OCI-LY7 (cell line): ENCODE measurements around the gene SKP1. TPM values are rescaled to one million over a fixed set of nuclear protein-coding genes. Genes with fewer than 3 reads are reported as not detected.
"Not testable (repeated sequence)": the region's sequence is repeated elsewhere in the genome, so short reads cannot be mapped to it uniquely, and the experiment has no call there.

Source experiments
- BruUV-seq: library from RNA; stranded (reverse); fragments of 400-500 nt; replicated peaks from 2 replicates; lab custom pipeline; 2021; lab: Mats Ljungman, UMichigan
- CTCF ChIA-PET: fragments of 300-600 bp; sonication (Branson Sonifier 250); formaldehyde crosslinking; loops from one replicate; lab custom pipeline; 2022; ENCODE audit warnings: antibody characterized with exemption; ENCODE audit not compliant: unreplicated experiment; lab: Charles Lee
- POLR2A ChIA-PET: fragments of 300-600 bp; sonication (Branson Sonifier 250); formaldehyde crosslinking; loops from one replicate; lab custom pipeline; 2022; ENCODE audit warnings: antibody characterized with exemption; lab: Charles Lee
- DNase-seq: peaks from one replicate; pipeline ENCODE4 v3.0.0-alpha.2; 2015; ENCODE audit warnings: low spot score
- H2AFZ ChIP-seq: fragments of 200-600 bp; sonication (generic), shearing (Covaris generic); 2 replicates; pipeline ENCODE4 v1.6.1; 2014; ENCODE audit warnings: mild to moderate bottlenecking, antibody characterized with exemption, low read length, moderate library complexity
- H3K27ac ChIP-seq: fragments of 200-600 bp; sonication (generic); 2 replicates; pipeline ENCODE4 v1.5.1; 2014; ENCODE audit warnings: mixed run types, low read depth, mild to moderate bottlenecking, moderate library complexity, low read length, inconsistent platforms; ENCODE audit not compliant: poor library complexity, severe bottlenecking
- H3K36me3 ChIP-seq: fragments of 200-600 bp; sonication (generic); 2 replicates; pipeline ENCODE4 v1.6.1; 2014; ENCODE audit warnings: mild to moderate bottlenecking, antibody characterized with exemption, low read length, moderate library complexity, mixed read lengths; ENCODE audit not compliant: insufficient read depth
- H3K4me1 ChIP-seq: fragments of 200-600 bp; sonication (generic); 2 replicates; pipeline ENCODE4 v1.5.1; 2014; ENCODE audit warnings: mild to moderate bottlenecking, low read length; ENCODE audit not compliant: insufficient read depth, poor library complexity, severe bottlenecking
- H3K4me2 ChIP-seq: fragments of 200-600 bp; sonication (generic); 2 replicates; pipeline ENCODE4 v1.6.1; 2014; ENCODE audit warnings: mild to moderate bottlenecking, low read length
- H3K4me3 ChIP-seq: fragments of 200-600 bp; sonication (generic); 2 replicates; pipeline ENCODE4 v1.5.1; 2014; ENCODE audit warnings: mild to moderate bottlenecking, low read depth, low read length; ENCODE audit not compliant: poor library complexity, severe bottlenecking
- H3K79me2 ChIP-seq: fragments of 200-600 bp; sonication (generic); 2 replicates; pipeline ENCODE4 v1.6.1; 2016; ENCODE audit warnings: low read depth, mild to moderate bottlenecking, low read length, moderate library complexity, mixed read lengths; ENCODE audit not compliant: insufficient read depth
- H3K9me2 ChIP-seq: fragments of 200-600 bp; sonication (generic); 2 replicates; pipeline ENCODE4 v1.6.1; 2016; ENCODE audit warnings: mild to moderate bottlenecking, low read length, mixed read lengths; ENCODE audit not compliant: insufficient read depth
- H3K9me3 ChIP-seq: fragments of 200-600 bp; sonication (generic); 2 replicates; pipeline ENCODE4 v1.6.1; 2014; ENCODE audit warnings: mild to moderate bottlenecking, mixed run types, low read length, mixed read lengths
- H4K20me1 ChIP-seq: fragments of 200-600 bp; sonication (generic); 2 replicates; pipeline ENCODE4 v1.6.1; 2014; ENCODE audit warnings: mild to moderate bottlenecking, antibody characterized with exemption, low read length, moderate library complexity, mixed read lengths; ENCODE audit not compliant: insufficient read depth
- CTCF ChIP-seq: fragments of 200-600 bp; sonication (generic); conservative IDR thresholded peaks from 2 replicates; pipeline ENCODE4 v1.5.1; 2014; ENCODE audit warnings: mild to moderate bottlenecking, antibody characterized with exemption, low read length, moderate library complexity, mixed read lengths
- EZH2phosphoT487 ChIP-seq: fragments of 200-600 bp; sonication (generic); IDR thresholded peaks from 2 replicates; pipeline ENCODE4 v1.6.1; 2018; ENCODE audit warnings: low read depth, borderline replicate concordance, mild to moderate bottlenecking, mixed run types, antibody characterized with exemption, low read length, moderate library complexity, mixed read lengths
- intact Hi-C: fragments of 100-400 bp; cut with micrococcal nuclease; formaldehyde crosslinking; loops from one replicate; pipeline ENCODE4 v1.10.0; 2022; ENCODE audit not compliant: unreplicated experiment
- total RNA-seq, 2 experiments: library from RNA; depleted of rRNA in 1 of 2; stranded (reverse); fragments of >200 nt in 1 of 2; shearing (Covaris generic) in 1 of 2; gene quantifications; 2 replicates each; pipeline ENCODE4 v1.2.3, GENCODE V29; 2014 to 2022

Gene SKP1
- total RNA-seq, 2 experiments from 2014 or later: 129 to 204 TPM

GRCh38 chr5:134153241-134153640 is 23.5 kb downstream of the SKP1 start:
- ChIA-PET CTCF (interaction anchor here (0.6 kb wide), 2 partner anchors 13 to 119 kb away, joined by 3 read pairs; no protein-coding TSS in a partner anchor), POLR2A (interaction anchor here (0.7 to 1.4 kb wide), 4 partner anchors 16 to 196 kb away, joined by 3 to 7 read pairs (median 4); partner anchors contain the start of gene PPP2CA)
- no peak overlapping the region for H3K4me3 ChIP-seq
- TF ChIP-seq CTCF (no peak), EZH2phosphoT487 (no peak)
- no peak overlapping the region for H2AFZ ChIP-seq
- BruUV-seq: no TSS peak
- no peak overlapping the region for H3K4me2 ChIP-seq
- DNase-seq: no peak
- no peaks in the 10 kb centered on the region for H3K9me2 ChIP-seq
- peaks cover 94% of the 10 kb centered on the region for H3K36me3 ChIP-seq
- no peaks in the 10 kb centered on the region for H3K79me2 ChIP-seq
- no peaks in the 10 kb centered on the region for H4K20me1 ChIP-seq
- H3K9me3 ChIP-seq: no peaks in the 10 kb centered on the region
- no peaks in the 10 kb centered on the region for H3K4me1 ChIP-seq
- intact Hi-C loops: no loop called here
- no peak overlapping the region for H3K27ac ChIP-seq

- H3K4me2 ChIP-seq, H2AFZ ChIP-seq, BruUV-seq, intact Hi-C loops, DNase-seq, H3K9me2 ChIP-seq, H3K9me3 ChIP-seq, CTCF ChIA-PET, H3K27ac ChIP-seq, H3K79me2 ChIP-seq, H3K4me1 ChIP-seq, H3K4me3 ChIP-seq, H4K20me1 ChIP-seq: not testable (repeated sequence)
- POLR2A ChIA-PET: interaction anchor here (0.7 to 2.5 kb wide), 4 partner anchors 13 to 514 kb away, joined by 3 to 7 read pairs (median 4); no protein-coding TSS in a partner anchor
- H3K36me3 ChIP-seq: peaks cover 88% of the 10 kb centered on the region
Observed at GRCh38 chr5:134152173-134152832, 24.4 kb downstream of the SKP1 start.

- Histone ChIP-seq H3K4me2 (no peak overlapping the region), H3K4me3 (no peak overlapping the region), H3K79me2 (no peaks in the 10 kb centered on the region), H3K36me3 (peaks cover 84% of the 10 kb centered on the region), H3K9me3 (no peaks in the 10 kb centered on the region), H4K20me1 (no peaks in the 10 kb centered on the region), H3K4me1 (no peaks in the 10 kb centered on the region), H3K9me2 (no peaks in the 10 kb centered on the region), H3K27ac (no peak overlapping the region), H2AFZ (no peak overlapping the region)
- intact Hi-C loops: no loop called here
- no TSS peak for BruUV-seq
- no peak for TF ChIP-seq CTCF
- no peak for TF ChIP-seq EZH2phosphoT487
- no peak for DNase-seq
- POLR2A ChIA-PET: interaction anchor here (2.5 kb wide), 1 partner anchor 13 kb away, joined by 7 read pairs; no protein-coding TSS in a partner anchor
- CTCF ChIA-PET: no interaction called here
Observed at GRCh38 chr5:134151723-134152122, 25.0 kb downstream of the SKP1 start.
